GM13977 (cell line): ENCODE data around the gene CD1C.
"Not testable (repeated sequence)": the region's sequence is repeated elsewhere in the genome, so short reads cannot be mapped to it uniquely, and the experiment has no call there.

Experiments
- DNase-seq: peaks from one replicate; pipeline ENCODE4 v3.0.0; 2012; ENCODE audit warnings: low spot score
- CTCF ChIP-seq: IDR thresholded peaks from 2 replicates; pipeline ENCODE4 v1.5.1; 2012; ENCODE audit warnings: mild to moderate bottlenecking, control low read depth; ENCODE audit not compliant: insufficient read depth; ENCODE audit errors: extremely low read depth, missing control alignments
- in situ Hi-C: fragments of 300-500 bp; cut with MboI; formaldehyde crosslinking; loops from one replicate; pipeline ENCODE4 v1.12.0; 2022; ENCODE audit warnings: low sequenced_read_pairs, low pct_unique_long_range_greater_than_20kb, mixed read lengths, inconsistent platforms; ENCODE audit not compliant: unreplicated experiment

CD1C gene

DNA sequence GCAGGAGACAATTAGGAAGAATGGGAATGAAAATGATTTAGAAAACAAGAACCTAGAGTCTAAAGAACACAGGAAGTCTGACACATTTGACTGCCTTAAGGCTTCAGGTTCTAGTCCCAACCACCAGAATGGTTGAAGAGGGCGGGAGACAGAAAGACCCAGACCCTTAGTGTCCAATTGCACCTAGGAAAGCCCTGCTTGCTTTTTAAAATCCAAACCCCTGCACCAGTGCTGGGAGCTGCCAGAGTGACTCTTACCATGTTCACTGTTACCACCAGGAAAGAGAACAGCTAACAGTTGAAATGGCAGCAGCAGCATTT is 41.3 kb downstream of the CD1C start:
- TF ChIP-seq CTCF = no peak
- in situ Hi-C loops = no loop called here
- no peak for DNase-seq

GRCh38 chr1:158331481-158332150 is 41.9 kb downstream of the CD1C start, which contains the start of gene CD1B:
TSS of gene CD1B (minus strand) at chr1:158331531. CDS start at chr1:158331423, 108 bp downstream.
- DNase-seq = no peak
- in situ Hi-C loops = no loop called here
- TF ChIP-seq CTCF = no peak

DNA sequence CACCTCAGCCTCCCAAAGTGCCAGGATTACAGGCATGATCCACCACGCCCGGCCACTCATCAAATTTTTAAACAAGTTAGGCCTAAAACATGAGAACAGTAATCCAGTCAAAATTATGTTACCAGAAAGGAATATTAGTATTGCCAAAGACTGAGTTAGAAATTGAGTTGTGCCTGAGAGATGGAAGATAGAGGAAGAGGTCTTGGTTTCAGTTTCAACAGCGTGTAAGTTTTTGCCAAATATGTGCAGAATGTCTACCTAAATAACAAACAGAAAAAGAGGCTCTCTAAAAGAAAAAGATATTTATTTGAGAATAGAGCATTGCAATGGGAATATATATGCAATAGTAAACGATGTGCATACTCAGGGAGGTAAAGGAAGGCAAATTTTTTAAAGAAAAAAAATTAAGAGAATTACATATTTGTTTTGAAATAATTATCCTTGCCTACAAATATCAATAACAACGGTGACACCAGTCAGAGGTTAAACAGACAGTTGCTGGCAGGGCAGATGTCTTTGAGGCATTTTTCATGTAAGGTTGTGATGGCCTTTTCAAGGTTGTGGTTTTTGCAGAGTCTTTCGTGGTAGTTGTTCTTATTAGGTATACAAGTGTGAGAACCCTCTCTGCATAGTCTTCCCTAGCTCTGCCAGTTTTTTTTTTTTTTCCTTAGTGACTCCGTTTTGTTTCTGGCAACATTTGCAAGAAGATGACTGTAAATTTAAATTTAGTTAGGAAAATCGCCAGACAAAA is 43.9 kb downstream of the CD1C start:
- TF ChIP-seq CTCF = no peak
- DNase-seq = no peak
- in situ Hi-C loops = no loop called here

DNA sequence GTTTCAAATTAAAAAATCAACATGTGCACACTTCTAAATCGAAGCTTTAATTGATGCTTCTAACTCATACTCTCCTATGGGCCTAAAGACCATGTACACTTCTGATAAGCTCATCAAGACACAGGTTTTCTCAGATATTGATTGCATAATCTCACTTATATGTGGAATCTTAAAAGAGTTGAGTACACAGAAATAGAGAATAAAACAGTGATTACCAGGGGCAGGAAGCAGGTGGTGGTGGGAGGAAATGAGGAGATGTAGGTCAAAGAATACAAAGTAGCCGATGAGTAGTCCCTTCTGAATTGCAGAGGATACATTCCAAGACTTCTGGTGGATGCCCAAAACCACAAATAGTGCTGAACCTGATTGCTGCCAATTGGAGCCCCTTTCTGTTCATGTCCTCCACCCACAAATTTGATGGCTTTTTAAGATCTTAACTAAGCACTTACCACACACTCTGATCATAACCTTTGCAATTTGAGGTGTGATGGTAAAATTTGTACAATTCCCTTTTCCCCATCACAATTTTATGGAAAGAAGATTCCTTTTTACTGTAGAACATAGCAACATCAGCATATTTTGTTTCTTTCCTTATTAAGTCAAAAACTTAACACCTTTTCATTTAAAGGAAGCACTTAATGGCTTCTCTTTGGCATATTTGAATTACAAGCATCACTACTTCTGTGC is 44.9 kb downstream of the CD1C start:
- no peak for DNase-seq
- no peak for TF ChIP-seq CTCF
- in situ Hi-C loops = no loop called here

GRCh38 chr1:158335213-158335532 is 45.5 kb downstream of the CD1C start:
- TF ChIP-seq CTCF = no peak
- no peak for DNase-seq
- in situ Hi-C loops = no loop called here

DNA sequence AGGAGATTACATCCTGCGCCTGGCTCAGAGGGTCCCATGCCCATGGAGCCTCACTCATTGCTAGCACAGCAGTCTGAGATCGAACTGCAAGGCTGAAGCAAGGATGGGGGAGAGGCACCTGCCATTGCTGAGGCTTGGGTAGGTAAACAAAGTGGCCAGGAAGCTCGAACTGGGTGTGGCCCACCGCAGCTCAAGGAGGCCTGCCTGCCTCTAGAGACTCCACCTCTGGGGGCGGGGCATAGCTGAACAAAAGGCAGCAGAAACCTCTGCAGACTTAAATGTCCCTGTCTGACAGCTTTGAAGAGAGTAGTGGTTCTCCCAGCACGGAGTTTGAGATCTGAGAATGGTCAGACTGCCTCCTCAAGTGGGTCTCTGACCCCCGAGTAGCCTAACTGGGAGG is 46.7 kb downstream of the CD1C start:
- in situ Hi-C loops, DNase-seq: not testable (repeated sequence)
